NCI-H187 (cell line): Measurements from ENCODE around the gene SYNGR1.

Experiments
- DNase-seq, 2 experiments: peaks; one replicate each; lab custom pipeline; 2025; lab: John Stamatoyannopoulos, UW

The SYNGR1 gene

GRCh38 chr22:39349967-39350726 is at the start of gene SYNGR1:
Gene SYNGR1 (plus strand): TSS chr22:39349991. CDS start chr22:39350011, 20 bp downstream.
- DNase-seq, result no peak

- no peak for DNase-seq
These were observed 49.5 kb upstream of the SYNGR1 start for GRCh38 chr22:39300186-39300830.

- no peak for DNase-seq
These were observed 48.7 kb upstream of the SYNGR1 start for GRCh38 chr22:39301108-39301507.

GRCh38 chr22:39301926-39302325 is 47.9 kb upstream of the SYNGR1 start:
- DNase-seq, result no peak

GRCh38 chr22:39302431-39302960 is 47.3 kb upstream of the SYNGR1 start:
- DNase-seq, result no peak

GRCh38 chr22:39303358-39303757 is 46.4 kb upstream of the SYNGR1 start:
- no peak for DNase-seq

- DNase-seq, result no peak
These were observed 45.7 kb upstream of the SYNGR1 start for GRCh38 chr22:39303892-39304671.

- DNase-seq, result no peak
These were observed 43.1 kb upstream of the SYNGR1 start for GRCh38 chr22:39306456-39307361.

- no peak for DNase-seq
These were observed 41.0 kb upstream of the SYNGR1 start for GRCh38 chr22:39308614-39309363.

GRCh38 chr22:39309364-39309861 is 40.4 kb upstream of the SYNGR1 start:
- no peak for DNase-seq

- DNase-seq, result no peak
These were observed 39.7 kb upstream of the SYNGR1 start for GRCh38 chr22:39309881-39310714.

- no peak for DNase-seq
These were observed 38.0 kb upstream of the SYNGR1 start for GRCh38 chr22:39311592-39312400.

GRCh38 chr22:39312410-39312809 is 37.4 kb upstream of the SYNGR1 start:
- no peak for DNase-seq

GRCh38 chr22:39313258-39314001 is 36.4 kb upstream of the SYNGR1 start:
- DNase-seq, result no peak

- no peak for DNase-seq
These were observed 35.4 kb upstream of the SYNGR1 start for GRCh38 chr22:39314251-39314971.

- no peak for DNase-seq
These were observed 34.4 kb upstream of the SYNGR1 start for GRCh38 chr22:39315389-39315788.

- no peak for DNase-seq
These were observed 33.2 kb upstream of the SYNGR1 start for GRCh38 chr22:39316440-39317083.
